Fibroblast of skin of left biceps (primary cell): ENCODE measurements around the gene TEX51.

ENCODE experiments used
- DNase-seq, 2 experiments: peaks; one replicate each; pipeline ENCODE4 v3.0.0-alpha.2; 2013; ENCODE audit warnings: low read depth in 2 of 2

TEX51 gene

DNA sequence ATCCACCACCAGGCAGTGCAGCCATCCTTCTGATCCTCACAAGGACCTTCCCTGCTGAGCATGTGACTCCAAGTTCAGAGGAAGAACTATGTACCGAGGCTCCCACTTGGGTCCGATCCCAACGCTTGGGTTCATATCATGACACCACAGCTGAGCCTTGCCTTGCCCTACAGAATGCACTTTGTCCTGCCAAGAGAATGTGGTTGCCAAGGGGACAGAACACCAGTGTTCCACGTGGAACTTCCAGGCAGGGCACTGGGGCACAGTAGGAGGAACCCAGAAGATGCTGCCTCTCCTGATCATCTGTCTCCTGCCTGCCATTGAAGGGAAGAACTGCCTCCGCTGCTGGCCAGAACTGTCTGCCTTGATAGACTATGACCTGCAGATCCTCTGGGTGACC, at the start of gene TEX51:
Gene TEX51 (plus strand): TSS at position 255 of the 400 bp plus-strand sequence. CDS start 29 bp downstream, at position 284.
- no peak for DNase-seq

DNA sequence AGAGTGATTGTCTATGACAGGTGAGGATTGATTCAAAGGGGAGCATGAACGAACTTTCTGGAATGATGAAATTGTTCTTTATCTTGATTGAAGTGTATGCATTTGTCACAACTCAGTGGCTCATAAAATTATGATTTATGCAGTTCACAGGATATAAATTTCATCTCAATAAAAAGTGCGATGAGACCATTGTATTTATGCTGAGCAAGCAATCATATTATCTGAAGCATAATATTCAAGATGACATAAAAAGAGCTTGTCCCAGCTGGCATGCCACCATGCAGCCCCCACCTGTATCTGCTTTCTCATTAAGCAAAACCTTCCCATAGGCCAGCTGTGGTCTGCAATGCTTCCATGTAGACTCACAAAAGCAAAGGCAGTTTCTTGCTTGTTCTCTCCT, 49.6 kb upstream of the TEX51 start:
- DNase-seq, result no peak

DNA sequence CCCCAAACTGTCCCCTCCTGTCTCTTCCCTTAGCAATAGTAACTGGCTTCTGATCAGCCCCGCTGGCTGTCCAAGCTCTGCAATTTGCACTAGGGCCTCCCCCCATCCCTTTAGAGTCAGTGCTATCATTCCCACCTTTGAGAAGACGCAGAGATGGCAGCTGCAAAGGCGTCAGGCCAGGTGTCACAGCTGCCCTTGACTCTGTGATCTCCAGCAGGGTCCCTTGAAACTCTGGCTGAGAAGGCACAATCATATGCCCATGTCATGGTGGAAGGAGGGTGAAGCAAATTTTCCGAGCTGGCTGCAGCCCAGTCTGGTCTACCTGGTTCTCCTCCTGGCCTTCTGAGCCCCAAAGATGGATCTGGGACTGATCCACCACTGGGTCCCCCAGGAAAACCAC, 49.2 kb upstream of the TEX51 start:
- no peak for DNase-seq

DNA sequence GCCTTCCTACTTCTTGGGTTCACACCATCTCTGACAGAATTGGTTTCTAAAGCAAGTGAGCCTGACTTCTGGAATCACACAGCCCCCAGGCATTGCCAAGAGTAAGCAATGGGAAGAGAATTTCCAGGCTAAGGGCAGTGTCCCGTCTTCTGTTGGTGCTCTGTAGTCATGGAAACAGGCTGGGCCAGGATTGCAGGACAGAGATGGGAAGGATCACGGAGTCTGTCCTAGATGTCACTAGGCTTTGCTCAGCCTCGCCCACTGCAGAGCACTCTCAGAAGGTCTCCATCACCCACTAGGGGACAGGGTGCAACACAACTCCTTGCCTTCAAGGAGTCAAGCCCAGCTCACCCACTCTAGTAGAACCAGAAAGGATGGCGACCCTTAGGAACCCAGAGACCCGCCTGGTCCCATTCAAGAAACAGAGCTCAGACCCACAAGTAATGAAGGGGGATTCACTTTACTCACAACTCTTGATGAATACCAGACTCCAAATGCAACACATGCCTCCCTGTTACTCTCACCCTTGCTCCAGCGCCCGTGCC, 48.6 kb upstream of the TEX51 start:
- no peak for DNase-seq

DNA sequence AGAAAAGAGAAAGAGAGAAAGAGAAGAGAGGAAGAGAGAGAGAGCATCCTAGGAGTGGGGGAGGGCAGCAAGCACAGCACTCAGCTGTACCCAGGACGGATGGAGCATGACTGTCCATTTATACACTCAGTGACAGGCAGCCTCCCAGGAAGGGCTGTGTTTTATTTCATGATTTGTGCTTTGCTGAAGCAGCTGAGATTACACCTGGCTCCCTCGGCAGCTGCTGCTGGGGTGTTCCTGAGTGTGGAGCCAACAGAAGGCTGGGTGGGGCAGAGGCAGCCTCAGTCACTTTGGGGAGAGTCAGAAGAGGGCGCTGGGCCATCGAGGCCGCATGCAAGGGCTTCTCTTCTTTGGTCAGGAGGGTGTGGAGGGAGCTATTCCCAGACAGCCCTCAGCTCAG, 47.8 kb upstream of the TEX51 start:
- DNase-seq, result no peak

DNA sequence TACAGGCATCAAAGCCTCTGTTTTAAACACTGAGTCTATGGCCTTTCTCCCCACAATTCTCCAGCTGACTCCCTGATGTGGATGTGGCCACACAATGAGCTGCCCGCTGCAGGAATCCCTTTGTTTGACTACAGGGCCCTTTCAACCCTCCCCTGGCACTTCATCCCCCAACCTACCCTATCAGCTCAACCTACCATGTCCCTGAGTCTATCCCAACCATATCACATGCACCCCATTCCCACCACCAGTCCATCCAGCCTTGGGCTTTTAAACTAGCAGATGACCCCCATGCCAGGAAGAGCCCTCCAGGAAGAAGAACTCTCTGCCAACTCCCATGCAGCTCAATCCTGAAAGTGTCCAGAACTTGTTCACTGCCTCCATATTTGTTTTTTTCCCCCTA, 46.9 kb upstream of the TEX51 start:
- no peak for DNase-seq

DNA sequence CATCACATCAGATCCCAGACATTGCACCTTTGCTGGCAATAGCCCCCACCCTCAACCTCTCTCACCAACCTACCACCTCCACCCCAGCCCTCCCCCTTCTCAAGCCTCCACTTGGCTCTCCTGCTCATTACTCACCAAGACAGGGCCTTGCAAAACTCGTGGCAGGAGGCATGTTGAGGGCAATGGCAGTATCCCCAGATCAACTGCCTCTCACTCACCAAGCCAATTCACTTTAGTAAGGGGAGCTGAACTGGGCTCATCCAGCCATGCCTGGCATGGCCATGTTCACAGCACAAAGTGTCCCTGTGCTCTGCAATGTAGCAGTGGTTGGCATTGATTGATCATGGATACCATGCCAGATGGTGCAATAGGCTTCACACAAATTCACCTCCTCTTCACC, 46.3 kb upstream of the TEX51 start:
- DNase-seq, result no peak

DNA sequence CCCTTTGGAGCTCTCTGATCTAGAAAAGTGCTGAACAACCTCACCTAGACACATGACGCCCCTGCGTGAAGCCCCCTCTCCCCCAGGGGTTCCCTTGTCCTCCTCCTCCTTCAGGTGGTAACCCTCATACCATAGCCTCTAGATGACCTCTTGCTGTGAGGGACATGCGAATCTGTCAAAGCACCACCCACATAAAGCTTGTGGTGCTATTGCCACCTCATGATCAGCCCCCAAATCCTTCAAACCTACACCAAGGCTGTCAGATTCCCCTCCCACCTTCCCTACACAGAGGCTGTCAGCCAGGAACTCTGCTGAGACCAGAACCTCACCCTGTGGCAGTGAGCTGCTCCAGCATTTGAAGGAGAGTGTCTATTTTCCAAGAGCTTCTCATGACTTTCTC, 43.1 kb upstream of the TEX51 start:
- no peak for DNase-seq

DNA sequence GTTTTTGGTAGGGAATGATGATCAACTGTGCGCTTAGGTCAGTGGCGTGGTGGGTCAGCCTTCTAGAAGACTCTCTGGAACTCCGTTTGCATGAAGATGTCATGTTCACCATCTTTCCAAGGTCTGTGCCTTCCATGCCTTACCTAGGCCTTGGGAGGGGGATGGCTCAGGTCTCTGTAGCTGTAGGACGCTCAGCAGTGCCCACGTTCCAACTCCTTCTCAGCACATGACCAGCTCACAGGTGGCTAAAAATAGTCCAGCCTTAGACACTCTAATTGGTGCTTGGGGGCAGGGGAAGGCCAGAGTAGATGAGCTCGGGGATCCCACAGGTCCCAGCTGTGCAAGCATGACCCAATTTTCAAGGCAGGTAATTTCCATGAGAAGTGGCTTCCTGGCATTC, 42.3 kb upstream of the TEX51 start:
- DNase-seq, result no peak

DNA sequence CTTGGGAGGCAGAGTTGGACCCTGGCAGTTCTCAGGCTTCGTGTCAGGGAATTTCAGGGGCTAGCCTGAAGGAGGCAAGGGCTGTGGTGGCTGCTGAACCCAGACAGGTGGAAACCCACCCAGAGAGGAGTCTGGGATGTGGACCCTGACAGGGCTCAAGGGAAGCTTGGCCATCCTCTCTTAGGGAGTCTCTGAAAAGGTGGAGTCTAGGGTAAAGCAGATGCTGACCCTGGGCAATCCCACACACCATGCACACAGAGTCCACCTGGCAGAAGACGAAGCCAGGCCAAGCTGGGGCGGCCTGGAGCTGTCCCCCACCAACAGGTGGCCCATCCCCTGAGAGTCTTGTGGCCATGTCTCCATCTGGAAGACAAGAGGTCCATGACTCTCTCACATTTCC, 41.2 kb upstream of the TEX51 start:
- no peak for DNase-seq

DNA sequence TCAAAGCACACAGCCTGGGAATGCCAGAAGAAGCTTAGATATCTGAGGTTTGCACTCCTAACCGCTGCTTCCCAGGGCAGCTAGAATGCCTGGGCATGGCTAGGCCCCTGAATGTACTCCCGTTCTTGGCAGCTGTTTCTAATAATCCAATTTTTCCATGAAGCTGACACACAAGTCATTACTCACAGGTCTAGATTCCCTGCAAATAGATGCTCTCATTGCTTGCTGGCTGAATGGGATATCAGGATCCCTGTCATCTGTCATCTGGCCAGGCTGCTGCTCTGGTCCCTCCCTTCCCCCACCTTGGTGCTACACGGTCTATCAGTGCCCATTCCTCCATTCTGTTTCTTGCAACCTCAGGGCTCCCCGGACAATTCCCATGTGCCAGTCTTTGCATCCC, 40.7 kb upstream of the TEX51 start:
- DNase-seq, result no peak

DNA sequence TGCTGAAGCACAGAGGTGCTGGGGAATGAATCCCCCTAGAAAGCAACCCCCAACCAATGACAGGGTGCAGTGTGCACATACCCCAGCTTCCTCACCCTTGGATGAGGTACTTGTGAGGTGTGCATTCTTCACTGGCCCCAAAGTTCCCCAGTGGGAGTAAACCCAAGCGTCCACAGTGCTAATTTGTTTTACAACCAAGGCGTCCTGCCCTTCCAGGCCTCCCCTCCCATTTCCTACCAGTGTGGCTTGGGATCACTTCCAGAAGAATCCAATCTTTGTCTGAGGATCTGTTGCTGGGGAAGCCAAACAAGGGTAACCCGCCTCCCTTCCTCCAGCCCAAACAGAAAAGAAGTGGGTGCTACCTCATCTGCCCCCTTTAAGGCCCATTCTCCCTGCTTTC, 40.3 kb upstream of the TEX51 start:
- no peak for DNase-seq

DNA sequence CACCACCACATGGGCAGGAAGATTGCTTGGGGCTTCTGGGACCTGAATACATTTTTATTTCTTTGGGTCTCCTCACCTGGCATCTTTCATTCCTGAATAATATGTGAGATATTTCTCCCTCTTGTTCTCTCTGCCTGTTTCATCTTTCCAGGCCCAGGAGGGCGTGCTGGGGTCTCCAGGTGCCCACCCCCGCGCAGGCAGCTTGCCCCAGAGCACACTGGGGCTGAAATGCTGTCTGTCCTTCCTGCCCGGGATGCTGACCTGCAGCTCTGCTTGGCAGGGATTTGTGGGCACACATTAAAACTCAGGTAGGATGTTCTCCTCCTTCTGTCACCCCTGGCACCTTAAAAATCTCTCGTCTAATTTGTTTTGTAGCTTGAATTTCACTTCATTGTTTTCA, 39.7 kb upstream of the TEX51 start:
- no peak for DNase-seq

DNA sequence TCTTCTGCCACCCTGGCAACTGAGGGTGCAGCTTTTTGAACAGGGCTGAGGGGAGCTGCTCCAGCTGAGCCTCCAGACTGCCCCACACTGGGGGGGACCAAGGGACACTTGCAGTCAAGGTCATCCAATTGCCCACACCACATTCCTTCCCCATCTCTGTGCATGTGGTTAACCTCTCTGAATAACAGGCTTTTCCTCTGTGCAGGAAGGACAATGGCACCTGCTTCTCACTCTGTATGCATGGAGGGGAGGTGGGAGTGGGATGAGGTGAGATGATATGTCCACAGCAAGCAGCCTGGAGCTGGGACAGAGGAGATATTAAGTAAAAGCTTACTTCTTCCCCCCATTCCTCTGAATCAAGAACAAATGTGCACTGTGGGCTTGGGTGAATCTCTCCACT, 39.1 kb upstream of the TEX51 start:
- no peak for DNase-seq

DNA sequence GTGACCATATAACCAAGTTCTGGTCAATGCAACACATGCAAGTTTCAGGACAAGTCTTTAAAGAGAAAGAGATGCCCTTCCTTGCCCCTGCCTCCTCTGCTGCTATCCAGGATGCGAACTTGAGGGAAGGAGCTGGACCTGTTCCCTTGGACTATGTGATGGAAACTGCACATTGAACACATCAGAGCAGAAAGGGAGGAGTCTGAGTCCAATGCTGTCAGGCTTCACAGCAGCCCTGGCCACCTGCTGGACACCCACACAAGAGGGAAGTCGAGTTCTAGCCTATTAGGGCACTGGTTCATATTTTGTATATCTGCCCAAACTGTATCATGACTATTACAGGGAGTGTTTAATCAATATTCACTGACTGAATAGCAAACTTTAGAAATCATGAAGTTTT, 38.3 kb upstream of the TEX51 start:
- no peak for DNase-seq

DNA sequence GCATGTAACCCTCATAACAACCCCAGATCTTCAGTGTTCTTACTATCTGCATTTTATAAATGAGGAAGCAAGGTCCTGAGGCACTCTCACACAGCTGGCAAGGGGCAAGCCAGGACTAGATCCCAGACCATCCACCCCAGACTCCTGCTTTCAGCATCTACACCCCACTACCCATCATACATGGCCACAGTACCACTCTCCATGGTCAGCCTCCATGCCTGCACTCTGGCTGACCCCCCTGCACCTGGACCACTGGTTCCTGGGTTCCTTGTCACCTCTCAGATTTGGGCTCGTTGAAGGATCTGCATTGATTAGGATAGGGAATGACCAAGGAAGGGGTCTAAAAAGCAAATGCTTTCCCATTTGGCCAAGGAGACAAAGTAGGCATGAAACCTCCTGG, 36.0 kb upstream of the TEX51 start:
- no peak for DNase-seq

DNA sequence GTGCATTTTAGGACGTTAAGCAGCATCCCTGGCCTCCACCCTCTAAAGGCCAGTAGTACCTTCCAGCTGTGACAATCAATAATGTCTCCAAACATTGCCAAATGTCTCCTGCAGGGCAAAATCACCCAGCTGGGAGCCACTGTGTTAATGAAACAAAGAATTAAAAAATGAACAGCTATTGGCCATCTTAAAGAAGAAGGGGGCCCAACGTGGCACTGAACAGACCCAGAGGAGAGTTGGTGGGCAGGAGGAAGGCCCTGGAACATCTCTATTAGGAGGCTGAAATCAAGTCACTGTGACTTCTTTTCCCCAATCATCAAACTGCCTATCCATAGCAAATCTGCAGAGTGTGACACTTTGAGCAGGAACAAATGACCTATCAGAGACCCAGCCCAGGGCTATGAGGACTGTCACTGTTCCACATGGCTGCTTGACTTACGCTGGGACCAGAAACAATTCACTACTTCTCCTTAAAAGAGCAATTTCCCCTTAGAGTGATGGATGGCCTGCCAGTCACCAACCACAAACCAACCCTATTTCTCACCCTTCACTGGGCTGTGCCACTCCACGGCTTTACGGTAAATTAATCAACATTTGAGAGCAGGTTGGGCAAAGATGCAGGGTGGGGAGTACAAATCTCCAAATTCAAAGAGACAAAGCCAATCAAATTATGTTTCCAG, 35.2 kb upstream of the TEX51 start:
- no peak for DNase-seq

DNA sequence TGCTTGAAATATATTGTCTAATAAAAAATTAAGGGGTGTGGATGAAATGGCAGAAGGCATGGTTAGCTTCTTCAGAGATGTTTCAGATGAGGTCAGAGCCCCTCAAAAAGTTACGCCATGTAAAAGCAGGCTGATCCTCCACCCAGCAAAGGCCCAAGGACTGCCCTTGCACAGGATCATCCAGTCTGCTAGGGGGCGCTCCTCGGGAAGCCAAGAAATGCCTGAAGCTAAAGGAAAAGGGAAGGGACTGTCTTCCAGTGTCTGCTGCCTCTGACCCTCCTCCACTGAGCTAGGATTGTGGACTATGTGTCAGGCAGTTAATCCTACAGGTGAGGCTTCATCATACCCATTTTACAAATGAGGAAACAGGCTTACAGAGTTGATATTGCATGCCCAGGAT, 33.8 kb upstream of the TEX51 start:
- no peak for DNase-seq

DNA sequence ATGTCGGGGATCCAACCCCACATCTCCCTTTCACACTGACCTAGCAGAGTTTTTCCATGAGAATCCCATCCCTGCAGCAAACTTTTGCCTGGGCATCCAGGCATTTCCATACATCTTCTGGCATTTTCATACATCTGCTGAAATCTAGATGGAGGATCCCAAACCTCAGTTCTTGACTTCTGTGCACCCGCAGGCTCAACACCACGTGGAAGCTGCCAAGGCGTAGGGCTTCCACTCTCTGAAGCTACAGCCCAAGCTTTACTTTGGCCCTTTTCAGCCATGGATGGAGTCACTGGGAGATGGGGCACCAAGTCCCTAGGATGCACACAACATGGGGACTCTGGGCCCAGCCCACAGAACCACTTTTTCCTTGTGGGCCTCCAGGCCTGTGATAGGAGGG, 32.2 kb upstream of the TEX51 start:
- DNase-seq, result no peak

DNA sequence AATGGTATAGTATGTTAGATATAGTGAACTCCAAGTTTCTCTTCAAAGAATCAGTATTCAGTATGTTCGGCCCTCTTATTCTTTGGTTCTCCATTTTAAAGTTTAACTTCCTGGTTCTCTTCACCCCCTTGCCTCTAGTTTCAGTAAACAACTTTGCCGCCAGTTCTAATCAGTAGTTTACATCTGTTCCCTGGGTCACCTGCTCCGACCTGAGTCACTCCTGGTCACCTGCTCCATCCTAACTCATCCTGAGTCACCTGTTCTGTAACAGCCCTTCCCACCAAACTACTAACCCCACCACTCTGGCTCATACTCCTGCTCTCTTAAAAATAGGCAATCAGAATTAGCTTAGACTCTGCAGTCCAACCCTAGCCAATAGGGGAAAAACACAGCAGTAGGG, 23.7 kb upstream of the TEX51 start:
- no peak for DNase-seq

DNA sequence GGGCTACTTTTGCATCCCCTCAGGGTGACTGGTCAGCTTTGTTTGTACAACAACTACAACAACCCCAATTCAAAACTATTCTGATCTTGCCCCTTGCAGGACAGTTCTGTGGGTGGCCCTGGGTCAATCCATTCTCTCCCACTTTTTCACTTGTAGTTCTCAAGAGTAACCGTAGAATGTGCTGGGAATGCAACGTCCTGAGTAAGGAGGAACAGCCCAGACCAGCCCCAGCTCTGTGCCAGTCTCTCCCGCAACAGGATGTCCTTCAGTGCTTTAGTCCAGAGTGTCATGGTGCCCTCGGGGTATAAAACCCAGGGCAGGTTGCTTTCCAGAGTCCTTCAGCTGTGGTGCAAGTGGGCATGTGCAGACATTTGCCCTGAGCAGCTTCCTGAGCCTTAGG, 22.1 kb upstream of the TEX51 start:
- DNase-seq, result no peak

DNA sequence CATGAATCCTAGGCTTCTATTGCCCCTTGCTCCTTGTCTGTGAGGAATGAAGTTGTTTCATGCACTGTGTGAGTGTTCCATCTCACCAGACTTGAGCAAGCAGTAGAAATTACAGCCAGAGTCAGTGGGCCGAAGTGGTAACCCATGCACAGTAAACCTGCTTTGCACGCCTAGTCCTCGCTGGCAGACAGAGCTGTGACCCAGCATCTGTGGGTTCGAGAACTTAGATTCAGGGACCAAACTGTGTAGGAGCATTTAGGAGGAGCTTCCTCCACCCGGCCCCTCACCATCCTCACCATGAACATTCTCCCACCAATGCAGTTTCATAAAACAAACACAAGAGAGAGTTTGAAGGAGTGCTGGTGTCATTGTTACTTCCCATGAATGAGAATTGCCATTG, 21.6 kb upstream of the TEX51 start:
- DNase-seq, result no peak

DNA sequence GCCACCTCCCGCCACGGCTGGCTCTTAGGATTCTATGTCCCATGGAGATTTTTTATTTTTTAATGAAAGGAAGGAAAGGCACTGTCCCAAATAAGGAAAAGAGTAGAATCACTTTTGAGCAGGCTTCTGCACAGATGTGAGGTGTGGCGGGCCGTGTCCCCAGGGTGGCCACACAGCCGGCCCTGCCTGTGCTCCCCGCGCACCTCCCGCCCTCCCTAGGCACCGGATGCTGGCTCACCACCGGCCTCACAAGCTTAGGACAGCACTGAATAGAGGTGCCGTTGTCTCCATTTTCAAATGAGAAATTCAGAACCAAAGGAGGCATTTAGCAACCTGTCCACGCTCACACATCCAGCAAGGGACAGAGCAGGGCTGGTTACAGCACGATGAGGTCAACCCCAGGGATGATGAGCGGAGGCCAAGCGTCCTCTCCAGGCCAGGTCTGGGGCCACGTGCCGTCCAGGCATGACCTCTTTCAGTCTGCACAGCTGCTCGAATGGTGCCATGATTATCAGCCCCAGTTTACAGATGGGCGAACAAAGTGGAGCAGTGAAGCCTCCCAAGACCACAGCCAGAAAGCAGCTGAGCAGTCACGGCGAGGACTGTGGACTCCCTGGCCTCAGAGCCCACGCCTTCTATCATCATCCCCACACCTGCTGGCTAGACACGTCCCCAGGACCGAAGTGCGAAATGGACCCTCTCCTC, 20.7 kb upstream of the TEX51 start:
- no peak for DNase-seq

DNA sequence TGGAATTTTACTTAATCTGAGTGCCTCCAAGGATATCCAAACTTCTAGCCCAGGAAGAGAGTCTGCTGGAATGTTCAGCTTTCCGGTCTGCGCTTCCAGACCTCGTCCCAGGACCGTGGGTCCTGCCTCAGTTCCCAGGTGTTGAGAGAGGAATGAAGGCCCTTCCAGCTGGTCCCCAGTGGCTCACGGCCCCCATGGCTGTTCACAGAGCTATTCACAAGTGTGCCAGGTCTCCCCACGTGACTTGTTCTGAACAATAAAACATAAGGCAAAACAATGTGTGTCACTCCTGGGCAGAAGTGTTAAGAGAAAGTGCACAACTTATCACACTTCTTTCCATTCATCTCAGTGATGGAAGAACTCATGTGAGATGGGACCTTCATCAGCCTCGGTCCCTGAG, 20.1 kb upstream of the TEX51 start:
- DNase-seq, result no peak
